Neural cell (in vitro differentiated cells): Measurements from ENCODE around the gene GUCY2F. TPM values are rescaled to one million over a fixed set of nuclear protein-coding genes. Genes with fewer than 3 reads are reported as not detected.

ENCODE experiments used
- H2AFZ ChIP-seq: fragments of 200-600, 300-800 bp; sonication (generic), shearing (Covaris generic); 2 replicates; pipeline ENCODE4 v1.6.0; 2014; ENCODE audit warnings: low read depth, mild to moderate bottlenecking, antibody characterized with exemption, low read length, moderate library complexity
- H3F3A ChIP-seq: fragments of 200-600 bp; shearing (Covaris generic); 2 replicates; pipeline ENCODE4 v1.6.1; 2016; ENCODE audit warnings: mild to moderate bottlenecking, moderate library complexity, mixed read lengths, antibody characterized with exemption, low read length; ENCODE audit not compliant: insufficient read depth, poor library complexity, severe bottlenecking
- H3K27ac ChIP-seq: fragments of 200-600, 300-800 bp; sonication (generic), shearing (Covaris generic); 2 replicates; pipeline ENCODE4 v1.5.1; 2014; ENCODE audit warnings: mild to moderate bottlenecking, low read length, moderate library complexity
- H3K27me3 ChIP-seq: fragments of 300-800, 200-600 bp; sonication (generic), shearing (Covaris generic); 2 replicates; pipeline ENCODE4 v1.6.0; 2014; ENCODE audit warnings: mild to moderate bottlenecking, low read depth, low read length, moderate library complexity; ENCODE audit not compliant: insufficient read depth
- H3K36me3 ChIP-seq: fragments of 300-800, 200-600 bp; sonication (generic), shearing (Covaris generic); 2 replicates; pipeline ENCODE4 v1.5.1; 2014; ENCODE audit warnings: mild to moderate bottlenecking, antibody characterized with exemption, low read length, moderate library complexity; ENCODE audit not compliant: insufficient read depth
- H3K4me2 ChIP-seq: fragments of 300-800, 200-600 bp; sonication (generic), shearing (Covaris generic); 2 replicates; pipeline ENCODE4 v1.6.0; 2014; ENCODE audit warnings: mild to moderate bottlenecking, low read length
- H3K4me3 ChIP-seq: fragments of 300-800, 200-600 bp; sonication (generic), shearing (Covaris generic); 2 replicates; pipeline ENCODE4 v1.5.1; 2014; ENCODE audit warnings: mild to moderate bottlenecking, low read length, moderate library complexity
- H3K79me2 ChIP-seq: fragments of 200-600 bp; shearing (Covaris generic); replicated peaks from 2 replicates; pipeline ENCODE4 v1.6.0; 2014; ENCODE audit warnings: mild to moderate bottlenecking, low read length, moderate library complexity; ENCODE audit not compliant: insufficient read depth
- H3K9ac ChIP-seq: fragments of 300-800, 200-600 bp; sonication (generic), shearing (Covaris generic); 2 replicates; pipeline ENCODE4 v1.6.1; 2016; ENCODE audit warnings: mild to moderate bottlenecking, low read length, mixed read lengths
- H3K9me2 ChIP-seq: fragments of 200-600 bp; shearing (Covaris generic); 2 replicates; pipeline ENCODE4 v1.6.1; 2016; ENCODE audit warnings: mild to moderate bottlenecking, low read length, mixed read lengths; ENCODE audit not compliant: insufficient read depth
- H3K9me3 ChIP-seq: fragments of 200-600, 300-800 bp; sonication (generic), shearing (Covaris generic); 2 replicates; pipeline ENCODE4 v1.6.1; 2016; ENCODE audit warnings: mild to moderate bottlenecking, mixed run types, low read length, moderate library complexity, mixed read lengths
- H4K20me1 ChIP-seq: fragments of 200-600 bp; shearing (Covaris generic); 2 replicates; pipeline ENCODE4 v1.6.1; 2016; ENCODE audit warnings: mild to moderate bottlenecking, mixed run types; ENCODE audit not compliant: insufficient read depth
- CTCF ChIP-seq: fragments of 450-650 bp; IDR thresholded peaks from 2 replicates; pipeline ENCODE4 v1.5.1; 2014; ENCODE audit warnings: antibody characterized with exemption, mild to moderate bottlenecking, moderate library complexity; ENCODE audit not compliant: poor library complexity, severe bottlenecking
- EP300 ChIP-seq: fragments of 450-650 bp; conservative IDR thresholded peaks from 2 replicates; pipeline ENCODE4 v1.6.1; 2014; ENCODE audit warnings: antibody characterized with exemption, mild to moderate bottlenecking, moderate library complexity; ENCODE audit not compliant: poor library complexity, severe bottlenecking
- EZH2 ChIP-seq: fragments of 200-600, 300-800 bp; shearing (Covaris generic), sonication (generic); IDR thresholded peaks from 2 replicates; pipeline ENCODE4 v1.6.1; 2014; ENCODE audit warnings: antibody characterized with exemption, low read length, borderline replicate concordance, mild to moderate bottlenecking; ENCODE audit not compliant: insufficient read depth, poor library complexity, severe bottlenecking
- MXI1 ChIP-seq: fragments of 450-650 bp; conservative IDR thresholded peaks from 2 replicates; pipeline ENCODE4 v1.6.1; 2014; ENCODE audit warnings: antibody characterized with exemption, mild to moderate bottlenecking; ENCODE audit not compliant: poor library complexity, severe bottlenecking
- POLR2AphosphoS5 ChIP-seq: IDR thresholded peaks from 2 replicates; pipeline ENCODE4 v1.6.1; 2012
- REST ChIP-seq: IDR thresholded peaks from 2 replicates; pipeline ENCODE4 v1.6.1; 2012; ENCODE audit warnings: borderline replicate concordance
- SMC3 ChIP-seq: fragments of 450-650 bp; conservative IDR thresholded peaks from 2 replicates; pipeline ENCODE4 v1.6.1; 2014; ENCODE audit warnings: antibody characterized with exemption, mild to moderate bottlenecking, moderate library complexity; ENCODE audit not compliant: poor library complexity
- TAF1 ChIP-seq: IDR thresholded peaks from 2 replicates; pipeline ENCODE4 v1.6.1; 2012; ENCODE audit warnings: low read depth
- polyA plus RNA-seq: library from polyadenylated mRNA; depleted of rRNA; stranded (reverse); fragments of >200 nt; gene quantifications from 2 replicates; pipeline ENCODE4 v1.2.3, GENCODE V29; 2014

GUCY2F gene
- polyA plus RNA-seq, 1 donor from 2014 or later, result not detected

- no peaks in the 10 kb centered on the region for H3K9me2 ChIP-seq
- H3K9me3 ChIP-seq, result no peaks in the 10 kb centered on the region
- H3F3A ChIP-seq, result no peaks in the 10 kb centered on the region
- no peak overlapping the region for H3K4me2 ChIP-seq
- no peak overlapping the region for H3K27ac ChIP-seq
- no peaks in the 10 kb centered on the region for H3K36me3 ChIP-seq
- no peaks in the 10 kb centered on the region for H4K20me1 ChIP-seq
- H3K9ac ChIP-seq, result no peak overlapping the region
- no peaks in the 10 kb centered on the region for H3K79me2 ChIP-seq
- H3K4me3 ChIP-seq, result no peak overlapping the region
- H2AFZ ChIP-seq, result no peak overlapping the region
- H3K27me3 ChIP-seq, result no peaks in the 10 kb centered on the region
- TF ChIP-seq MXI1 (no peak), EZH2 (no peak), SMC3 (no peak), EP300 (no peak), TAF1 (no peak), CTCF (no peak), REST (no peak)
Observed at GRCh38 chrX:109498434-109498833, 16.5 kb upstream of the GUCY2F start.

GRCh38 chrX:109489174-109489573, 7.3 kb upstream of the GUCY2F start:
- Histone ChIP-seq H3K27me3 (no peaks in the 10 kb centered on the region), H3F3A (no peaks in the 10 kb centered on the region), H3K9me2 (no peaks in the 10 kb centered on the region), H2AFZ (no peak overlapping the region), H3K9me3 (no peaks in the 10 kb centered on the region), H3K79me2 (no peaks in the 10 kb centered on the region), H3K4me2 (no peak overlapping the region), H3K4me3 (no peak overlapping the region), H3K36me3 (no peaks in the 10 kb centered on the region), H4K20me1 (no peaks in the 10 kb centered on the region), H3K27ac (no peak overlapping the region), H3K9ac (no peak overlapping the region)
- TF ChIP-seq CTCF, result no peak
- TF ChIP-seq MXI1, result no peak
- no peak for TF ChIP-seq POLR2AphosphoS5
- no peak for TF ChIP-seq EZH2
